K562 (cell line): ENCODE results near the gene ARHGEF17. TPM values are rescaled to one million over a fixed set of nuclear protein-coding genes. Genes with fewer than 3 reads are reported as not detected.

ENCODE experiments used
- ATAC-seq: fragments of 200-7000 bp; cut with Tn5 transposase; 3 replicates; pipeline ENCODE4 v1.9.1; 2020; ENCODE audit warnings: moderate library complexity
- BruUV-seq: library from RNA; stranded (reverse); fragments of 400-500 nt; replicated peaks from 2 replicates; lab custom pipeline; 2021; lab: Mats Ljungman, UMichigan
- CTCF ChIA-PET: fragments of 300-600 bp; formaldehyde crosslinking; extraction: SDS; loops from one replicate; lab custom pipeline; 2021; ENCODE audit warnings: low intra/inter-chr PET ratio; lab: Yijun Ruan, JAX
- POLR2A ChIA-PET: fragments of 300-600, 350-650 bp; sonication (Branson Sonifier 250); formaldehyde crosslinking; extraction: SDS; loops from one replicate; lab custom pipeline; 2021; ENCODE audit warnings: antibody characterized with exemption, inconsistent platforms; lab: Yijun Ruan, JAX
- DNase-seq, 4 experiments: peaks; one replicate each; pipeline versions ENCODE4 v3.0.0 to v3.0.0-alpha.2; 2011 to 2018; ENCODE audit warnings: low spot score in 3 of 4, mixed read lengths in 3 of 4; ENCODE audit errors: extremely low read depth in 1 of 4
- FAIRE-seq: peaks from 2 replicates; lab custom pipeline; 2011; peaks lifted over from hg19 to GRCh38; lab: Jason Lieb, UNC
- H2AFZ ChIP-seq: 2 replicates; pipeline ENCODE4 v1.6.0; 2011; ENCODE audit warnings: low read depth, low read length, control low read depth, inconsistent platforms
- H3K27ac ChIP-seq: fragments of 200-600 bp; 3 replicates; pipeline ENCODE4 v1.8.0; 2011; ENCODE audit warnings: low read depth, mild to moderate bottlenecking, control low read depth, inconsistent platforms, low read length, moderate library complexity, mixed read lengths; ENCODE audit errors: extremely low read depth
- H3K27me3 ChIP-seq, 2 experiments: fragments of 300-600 bp in 1 of 2; 2 replicates in 1 of 2; 3 replicates in 1 of 2; pipeline versions ENCODE4 v1.6.0 to v1.8.0; 2011; ENCODE audit warnings: inconsistent platforms in 2 of 2, low read length in 2 of 2, mild to moderate bottlenecking in 1 of 2, mixed read lengths in 1 of 2, moderate library complexity in 1 of 2; ENCODE audit not compliant: control insufficient read depth in 2 of 2, insufficient read depth in 2 of 2
- H3K36me3 ChIP-seq: fragments of 300-600 bp; 3 replicates; pipeline ENCODE4 v1.8.0; 2011; ENCODE audit warnings: mild to moderate bottlenecking, low read length, inconsistent platforms; ENCODE audit not compliant: control insufficient read depth, insufficient read depth
- H3K4me1 ChIP-seq, 2 experiments: fragments of 200-600 bp in 1 of 2; replicated peaks in 1 of 2; 2 replicates in 1 of 2; 3 replicates in 1 of 2; pipeline versions ENCODE4 v1.5.1 to v1.8.0; 2011; ENCODE audit warnings: inconsistent platforms in 2 of 2, low read length in 2 of 2, mild to moderate bottlenecking in 1 of 2, mixed read lengths in 1 of 2, moderate library complexity in 1 of 2; ENCODE audit not compliant: control insufficient read depth in 2 of 2, insufficient read depth in 2 of 2
- H3K4me2 ChIP-seq: 2 replicates; pipeline ENCODE4 v1.6.1; 2011; ENCODE audit warnings: low read length, control low read depth, inconsistent platforms, mixed read lengths; ENCODE audit not compliant: insufficient read depth
- H3K4me3 ChIP-seq: fragments of 200-600 bp; sonication (generic), shearing (Covaris generic); 2 replicates; pipeline ENCODE4 v1.5.1; 2016; ENCODE audit warnings: control low read depth, inconsistent platforms
- H3K79me2 ChIP-seq: fragments of 200-600 bp; 3 replicates; pipeline ENCODE4 v1.8.0; 2011; ENCODE audit warnings: low read length, inconsistent platforms; ENCODE audit not compliant: control insufficient read depth, insufficient read depth
- H3K9ac ChIP-seq, 2 experiments: 2 replicates each; pipeline versions ENCODE4 v1.6.0 to v1.6.1; 2011; ENCODE audit warnings: low read depth in 2 of 2, low read length in 2 of 2, control low read depth in 1 of 2, inconsistent platforms in 1 of 2, mild to moderate bottlenecking in 1 of 2, mixed read lengths in 1 of 2; ENCODE audit not compliant: insufficient read depth in 1 of 2
- H3K9me1 ChIP-seq: one replicate; pipeline ENCODE4 v1.6.0; 2011; ENCODE audit warnings: inconsistent platforms, mild to moderate bottlenecking, low read length, moderate library complexity; ENCODE audit not compliant: control insufficient read depth, insufficient read depth
- H3K9me3 ChIP-seq: replicated peaks from 2 replicates; pipeline ENCODE4 v1.5.1; 2011; ENCODE audit warnings: low read depth, low read length, inconsistent platforms; ENCODE audit not compliant: control insufficient read depth, insufficient read depth
- H4K20me1 ChIP-seq: replicated peaks from 2 replicates; pipeline ENCODE4 v1.6.1; 2011; ENCODE audit warnings: low read length, inconsistent platforms, mixed read lengths; ENCODE audit not compliant: control insufficient read depth, insufficient read depth
- EHMT2 ChIP-seq: fragments of 450-650 bp; IDR thresholded peaks from 2 replicates; pipeline ENCODE4 v1.6.1; 2018; ENCODE audit warnings: antibody characterized with exemption
- EZH2 ChIP-seq: IDR thresholded peaks from 2 replicates; pipeline ENCODE4 v1.6.1; 2012; ENCODE audit warnings: low read depth, mild to moderate bottlenecking, inconsistent platforms, low read length, borderline replicate concordance
- KDM5B ChIP-seq: fragments of 200-600 bp; sonication (generic); IDR thresholded peaks from 2 replicates; pipeline ENCODE4 v1.6.1; 2012; ENCODE audit warnings: low read depth, mild to moderate bottlenecking, moderate library complexity, low read length, control low read depth, inconsistent platforms; ENCODE audit not compliant: insufficient replicate concordance
- PKNOX1 ChIP-seq: fragments of 450-650 bp; IDR thresholded peaks from 2 replicates; pipeline ENCODE4 v1.6.1; 2016
- SFPQ ChIP-seq: fragments of 200-400 bp; formaldehyde crosslinking; IDR thresholded peaks from 2 replicates; pipeline ENCODE4 v1.6.1; 2017; ENCODE audit warnings: mild to moderate bottlenecking, low read depth, low read length, moderate library complexity
- TAF7 ChIP-seq: fragments of 450-650 bp; IDR thresholded peaks from 2 replicates; pipeline ENCODE4 v1.6.1; 2016; ENCODE audit warnings: missing genetic modification characterization, missing compliant biosample characterization
- TGIF2 ChIP-seq: sonication (generic); formaldehyde crosslinking; IDR thresholded peaks from 2 replicates; pipeline ENCODE4 v1.8.1; 2022; ENCODE audit warnings: mild to moderate bottlenecking, missing genetic modification reagents, moderate library complexity
- ZKSCAN1 ChIP-seq: fragments of 150-350 bp; IDR thresholded peaks from 2 replicates; pipeline ENCODE4 v1.6.1; 2016; ENCODE audit warnings: low read depth, low read length
- ZNF318 ChIP-seq, 2 experiments: fragments of 450-650 bp; IDR thresholded peaks; 2 replicates each; pipeline ENCODE4 v1.6.1; 2016; ENCODE audit warnings: mild to moderate bottlenecking in 2 of 2, borderline replicate concordance in 1 of 2, low read depth in 1 of 2, moderate library complexity in 1 of 2
- ZNF589 ChIP-seq: fragments of 200-800 bp; sonication (Bioruptor generic); IDR thresholded peaks from 2 replicates; pipeline ENCODE4 v1.6.1; 2016; ENCODE audit warnings: low read depth, missing genetic modification characterization, missing compliant biosample characterization
- ZSCAN32 ChIP-seq: fragments of 450-650 bp; formaldehyde crosslinking; IDR thresholded peaks from 2 replicates; pipeline ENCODE4 v1.4.0; 2020; ENCODE audit warnings: mild to moderate bottlenecking, moderate library complexity
- WGBS: fragments of 100-300 bp; shearing (Covaris generic); methylation state at CpG from one replicate; pipeline ENCODE4 v1.1.6; 2016; ENCODE audit warnings: low coverage, mixed read lengths; ENCODE audit not compliant: insufficient coverage; ENCODE audit errors: missing lambda C conversion rate; 5-methylcytosine and 5-hydroxymethylcytosine counted together
- in situ Hi-C: fragments of 300-500 bp; cut with MboI; formaldehyde crosslinking; loops from 4 replicates; pipeline ENCODE4 v1.15.0; 2018; ENCODE audit warnings: inconsistent platforms, mixed read lengths
- intact Hi-C: fragments of 100-400 bp; cut with micrococcal nuclease; formaldehyde crosslinking; loops from 2 replicates; pipeline ENCODE4 v1.14.2; 2022
- polyA plus RNA-seq, 8 experiments: library from polyadenylated mRNA; depleted of rRNA in 4 of 8; stranded (reverse) in 5 of 8; unstranded in 3 of 8; fragments of >200 nt; fragmentation: Nextera tagmentation in 2 of 8; fragmentation: Illumina TruSeq in 1 of 8; extraction: Ambion mirVana in 2 of 8; extraction: Trizol in 1 of 8; gene quantifications; 2 replicates each; pipeline versions ENCODE4 v1.2.1 to v1.2.3, GENCODE V29; 2011 to 2014; ENCODE audit warnings: inconsistent platforms in 1 of 8, missing spikeins in 1 of 8
- total RNA-seq, 7 experiments: library from RNA; depleted of rRNA in 6 of 7; stranded (reverse); fragments of >200 nt in 6 of 7; fragmentation: Illumina TruSeq in 2 of 7; extraction: Trizol in 2 of 7; gene quantifications; 2 replicates each; pipeline versions ENCODE4 v1.2.1 to v1.2.3, GENCODE V29; 2011 to 2021; ENCODE audit warnings: low replicate concordance in 1 of 7

The ARHGEF17 gene
- total and polyA plus RNA-seq, 9 of the 15 experiments (the other 6 are each of a cell fraction or from before 2014, with no cell fraction given): 0.04 to 0.68 (median 0.10) TPM; not detected in 2

- Histone ChIP-seq H3K36me3 (no peaks in the 10 kb centered on the region), H2AFZ (no peak overlapping the region), H4K20me1 (no peaks in the 10 kb centered on the region), H3K27ac (no peak overlapping the region), H3K4me2 (no peak overlapping the region), H3K9me1 (no peaks in the 10 kb centered on the region), H3K9ac (no peak overlapping the region), H3K4me3 (no peak overlapping the region), H3K79me2 (no peaks in the 10 kb centered on the region), H3K27me3 (peaks cover 18 to 31% of the 10 kb centered on the region in 2 experiments), H3K4me1 (peaks cover 0 to 1% of the 10 kb centered on the region in 2 experiments; a peak in 1 of 5 replicates), H3K9me3 (no peaks in the 10 kb centered on the region)
- intact Hi-C loops (no loop called here), in situ Hi-C loops (no loop called here)
- ChIA-PET CTCF (no interaction called here), POLR2A (no interaction called here)
- 8% methylated on average over 3 of the region's 3 CpGs for WGBS
- ATAC-seq (no peak), DNase-seq (no peak), FAIRE-seq (no peak)
- no TSS peak for BruUV-seq
- no peak for TF ChIP-seq ZNF318 (IDR thresholded peaks at IDR 0.05; ENCODE audit: borderline replicate concordance in 1 of 2, low read depth in 1 of 2)
- TF ChIP-seq KDM5B: no peak
- no peak for TF ChIP-seq ZNF589 (CRISPR knock-in tag)
- TF ChIP-seq PKNOX1: no peak
- no peak for TF ChIP-seq EZH2
- TF ChIP-seq ZSCAN32 (CRISPR knock-in tag): no peak
- no peak for TF ChIP-seq ZKSCAN1
- TF ChIP-seq SFPQ: no peak
- TF ChIP-seq TAF7 (tag): no peak
- TF ChIP-seq EHMT2: no peak
- TF ChIP-seq TGIF2: no peak
Measured at GRCh38 chr11:73277467-73277866, 30.6 kb upstream of the ARHGEF17 start.
